Osteoblast (primary cell): ENCODE data around the gene DENND1C. TPM values are rescaled to one million over a fixed set of nuclear protein-coding genes. Genes with fewer than 3 reads are reported as not detected.

ENCODE experiments used
- DNase-seq: peaks from one replicate; pipeline ENCODE4 v3.0.0; 2011; ENCODE audit warnings: low spot score, mixed read lengths; ENCODE audit not compliant: insufficient read length; ENCODE audit errors: missing footprints
- H2AFZ ChIP-seq: 2 replicates; pipeline ENCODE4 v1.6.0; 2011; ENCODE audit warnings: mild to moderate bottlenecking, low read length
- H3K27ac ChIP-seq: 2 replicates; pipeline ENCODE4 v1.5.1; 2011; ENCODE audit warnings: mild to moderate bottlenecking, low read depth, low read length, moderate library complexity
- H3K27me3 ChIP-seq: 2 replicates; pipeline ENCODE4 v1.6.0; 2012; ENCODE audit warnings: mild to moderate bottlenecking, control low read depth, inconsistent platforms, low read length, moderate library complexity; ENCODE audit not compliant: insufficient read depth
- H3K36me3 ChIP-seq: 2 replicates; pipeline ENCODE4 v1.5.1; 2011; ENCODE audit warnings: mild to moderate bottlenecking, low read length, control low read depth, moderate library complexity; ENCODE audit not compliant: insufficient read depth
- H3K4me1 ChIP-seq: 2 replicates; pipeline ENCODE4 v1.5.1; 2011; ENCODE audit warnings: mild to moderate bottlenecking, low read length, control low read depth, moderate library complexity; ENCODE audit not compliant: insufficient read depth
- H3K4me2 ChIP-seq: 2 replicates; pipeline ENCODE4 v1.6.0; 2011; ENCODE audit warnings: mild to moderate bottlenecking, low read length; ENCODE audit not compliant: insufficient read depth
- H3K4me3 ChIP-seq: fragments of 200-600 bp; sonication (generic); 3 replicates; pipeline ENCODE4 v1.5.1; 2012; ENCODE audit warnings: mild to moderate bottlenecking, low read length, inconsistent platforms; ENCODE audit not compliant: insufficient read depth
- H3K79me2 ChIP-seq: 2 replicates; pipeline ENCODE4 v1.6.0; 2012; ENCODE audit warnings: mild to moderate bottlenecking, low read length, control low read depth, inconsistent platforms; ENCODE audit not compliant: insufficient read depth
- H3K9me3 ChIP-seq: 2 replicates; pipeline ENCODE4 v1.5.1; 2011; ENCODE audit warnings: low read depth, low read length, control low read depth
- H4K20me1 ChIP-seq: 2 replicates; pipeline ENCODE4 v1.6.0; 2012; ENCODE audit warnings: mild to moderate bottlenecking, low read length, control low read depth; ENCODE audit not compliant: insufficient read depth
- CTCF ChIP-seq: IDR thresholded peaks from 2 replicates; pipeline ENCODE4 v1.5.1; 2011; ENCODE audit warnings: mild to moderate bottlenecking, low read depth, low read length, moderate library complexity; ENCODE audit errors: extremely low read depth
- total RNA-seq: library from RNA; depleted of rRNA; stranded (reverse); fragments of >200 nt; gene quantifications from 2 replicates; pipeline ENCODE4 v1.2.3, GENCODE V29; 2012

DENND1C gene
- total RNA-seq, 1 donor = not detected

GRCh38 chr19:6529351-6529750, 47.8 kb upstream of the DENND1C start:
- H3K4me2 ChIP-seq = no peak overlapping the region
- no peak for DNase-seq

GRCh38 chr19:6528544-6529121, 47.0 kb upstream of the DENND1C start:
- no peaks in the 10 kb centered on the region for H3K9me3 ChIP-seq
- no peak overlapping the region for H3K4me3 ChIP-seq
- no peak for TF ChIP-seq CTCF
- DNase-seq = peak; percentile 73
- H3K4me1 ChIP-seq = peaks cover 13% of the 10 kb centered on the region
- H3K27ac ChIP-seq = no peak overlapping the region
- H3K27me3 ChIP-seq = peaks cover 19% of the 10 kb centered on the region
- no peak overlapping the region for H2AFZ ChIP-seq
- no peaks in the 10 kb centered on the region for H4K20me1 ChIP-seq
- H3K4me2 ChIP-seq = no peak overlapping the region
- H3K36me3 ChIP-seq = no peaks in the 10 kb centered on the region
- no peaks in the 10 kb centered on the region for H3K79me2 ChIP-seq

More at GRCh38 chr19:6529351-6529750, 47.8 kb upstream of the DENND1C start:
- Histone ChIP-seq H3K4me1 (peaks cover 13% of the 10 kb centered on the region), H3K79me2 (no peaks in the 10 kb centered on the region), H3K4me3 (no peak overlapping the region), H2AFZ (no peak overlapping the region), H3K27me3 (peaks cover 19% of the 10 kb centered on the region), H3K9me3 (no peaks in the 10 kb centered on the region), H3K36me3 (no peaks in the 10 kb centered on the region), H4K20me1 (no peaks in the 10 kb centered on the region), H3K27ac (no peak overlapping the region)
- TF ChIP-seq CTCF = no peak

GRCh38 chr19:6527893-6528543, 46.4 kb upstream of the DENND1C start:
- Histone ChIP-seq H4K20me1 (no peaks in the 10 kb centered on the region), H3K79me2 (no peaks in the 10 kb centered on the region), H3K27ac (no peak overlapping the region), H3K4me3 (no peak overlapping the region), H2AFZ (no peak overlapping the region), H3K36me3 (no peaks in the 10 kb centered on the region), H3K4me2 (no peak overlapping the region), H3K4me1 (peaks cover 13% of the 10 kb centered on the region), H3K9me3 (no peaks in the 10 kb centered on the region), H3K27me3 (peaks cover 19% of the 10 kb centered on the region)
- no peak for TF ChIP-seq CTCF
- DNase-seq = peak; percentile 65

GRCh38 chr19:6524311-6524710, 42.7 kb upstream of the DENND1C start:
- H3K4me2 ChIP-seq = no peak overlapping the region
- no peaks in the 10 kb centered on the region for H4K20me1 ChIP-seq
- no peak overlapping the region for H2AFZ ChIP-seq
- no peak overlapping the region for H3K4me3 ChIP-seq
- H3K27ac ChIP-seq = no peak overlapping the region
- no peaks in the 10 kb centered on the region for H3K36me3 ChIP-seq
- DNase-seq = peak; percentile 64
- no peaks in the 10 kb centered on the region for H3K79me2 ChIP-seq
- no peak for TF ChIP-seq CTCF
- H3K4me1 ChIP-seq = peaks cover 6% of the 10 kb centered on the region
- no peaks in the 10 kb centered on the region for H3K9me3 ChIP-seq
- peaks cover 3% of the 10 kb centered on the region for H3K27me3 ChIP-seq
